ENCODE data around the gene FGF5.

Gene FGF5

DNA sequence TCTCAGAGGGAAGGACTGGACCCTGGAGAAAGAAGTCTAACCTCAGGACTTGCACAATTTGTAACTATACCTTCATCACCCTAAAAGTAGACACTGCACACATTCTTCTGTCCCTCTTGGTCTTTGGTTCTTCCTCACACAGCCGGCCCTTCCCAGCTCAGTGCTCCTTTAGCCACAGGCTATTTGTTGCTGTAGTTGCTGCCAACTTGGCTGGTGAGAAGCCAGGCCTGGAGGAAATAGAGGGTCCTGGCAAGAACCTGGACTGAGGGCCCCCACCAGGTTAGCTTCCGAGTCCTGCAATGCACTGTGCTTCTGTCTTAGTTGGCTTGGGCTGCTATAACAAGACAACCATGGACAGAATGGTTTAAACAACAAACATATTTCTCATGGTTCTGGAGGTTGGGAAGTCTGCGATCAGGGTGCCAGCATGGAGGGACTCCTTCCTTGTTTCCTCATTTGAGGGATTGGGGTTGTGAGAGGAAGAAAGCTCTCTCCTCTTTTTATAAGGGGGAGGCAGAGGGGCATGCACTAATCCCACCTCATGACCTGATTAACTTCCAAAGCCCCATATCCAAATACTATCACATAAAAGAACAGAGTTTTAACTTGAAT lies 4.4 kb upstream of the FGF5 start:
- no peak overlapping the region for H3K4me3 ChIP-seq (ENCODE audit: low read length)
- no peak for TF ChIP-seq CTCF (IDR thresholded peaks at IDR 0.05; ENCODE audit: insufficient read depth, low read depth, low read length, missing control alignments)
- DNase-seq (ENCODE audit: low read depth), result no peak

GRCh38 chr4:80263541-80264351 lies 2.7 kb upstream of the FGF5 start:
- H3K4me3 ChIP-seq (ENCODE audit: low read length), result no peak overlapping the region
- TF ChIP-seq CTCF (IDR thresholded peaks at IDR 0.05; ENCODE audit: insufficient read depth, low read depth, low read length, missing control alignments), result no peak
- DNase-seq (ENCODE audit: low read depth), result no peak

DNA sequence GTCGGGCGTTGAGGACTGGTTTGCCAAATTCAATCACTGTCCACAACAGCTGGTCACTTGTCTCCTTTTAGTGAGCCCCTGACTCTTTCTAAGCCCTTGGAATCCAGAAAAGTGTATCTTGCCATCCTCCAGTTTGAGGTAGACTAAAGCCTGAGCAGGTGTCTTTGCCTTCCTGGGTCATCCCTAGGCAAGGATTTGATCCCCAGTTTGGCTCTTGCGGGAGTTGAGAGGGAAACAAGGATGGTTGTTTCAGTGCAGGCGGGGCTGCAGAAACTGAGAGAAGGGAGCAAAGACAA lies 2.2 kb upstream of the FGF5 start:
- DNase-seq (ENCODE audit: low read depth), result no peak
- no peak for TF ChIP-seq CTCF (IDR thresholded peaks at IDR 0.05; ENCODE audit: insufficient read depth, low read depth, low read length, missing control alignments)
- H3K4me3 ChIP-seq (ENCODE audit: low read length), result no peak overlapping the region

DNA sequence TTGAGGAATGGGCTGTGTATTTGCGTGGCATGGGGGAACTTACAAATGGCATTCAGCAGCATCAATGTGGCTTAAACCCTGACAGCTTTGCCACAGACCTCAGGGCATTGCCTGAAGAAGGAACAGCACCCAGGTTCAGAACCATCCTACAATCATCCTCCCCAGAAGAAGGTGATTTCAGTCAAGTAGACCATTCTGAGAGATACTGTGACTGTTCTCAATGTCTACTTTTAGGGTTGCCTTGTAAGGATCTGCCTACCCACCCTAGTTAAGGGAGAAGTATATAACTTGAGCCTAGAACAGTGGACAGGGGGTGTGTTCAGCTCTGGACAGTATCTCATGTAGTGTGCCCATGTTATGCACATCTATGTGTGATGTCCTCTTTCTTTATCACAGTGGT lies 1.6 kb upstream of the FGF5 start:
- no peak for DNase-seq (ENCODE audit: low read depth)
- no peak for TF ChIP-seq CTCF (IDR thresholded peaks at IDR 0.05; ENCODE audit: insufficient read depth, low read depth, low read length, missing control alignments)
- no peak overlapping the region for H3K4me3 ChIP-seq (ENCODE audit: low read length)

DNA sequence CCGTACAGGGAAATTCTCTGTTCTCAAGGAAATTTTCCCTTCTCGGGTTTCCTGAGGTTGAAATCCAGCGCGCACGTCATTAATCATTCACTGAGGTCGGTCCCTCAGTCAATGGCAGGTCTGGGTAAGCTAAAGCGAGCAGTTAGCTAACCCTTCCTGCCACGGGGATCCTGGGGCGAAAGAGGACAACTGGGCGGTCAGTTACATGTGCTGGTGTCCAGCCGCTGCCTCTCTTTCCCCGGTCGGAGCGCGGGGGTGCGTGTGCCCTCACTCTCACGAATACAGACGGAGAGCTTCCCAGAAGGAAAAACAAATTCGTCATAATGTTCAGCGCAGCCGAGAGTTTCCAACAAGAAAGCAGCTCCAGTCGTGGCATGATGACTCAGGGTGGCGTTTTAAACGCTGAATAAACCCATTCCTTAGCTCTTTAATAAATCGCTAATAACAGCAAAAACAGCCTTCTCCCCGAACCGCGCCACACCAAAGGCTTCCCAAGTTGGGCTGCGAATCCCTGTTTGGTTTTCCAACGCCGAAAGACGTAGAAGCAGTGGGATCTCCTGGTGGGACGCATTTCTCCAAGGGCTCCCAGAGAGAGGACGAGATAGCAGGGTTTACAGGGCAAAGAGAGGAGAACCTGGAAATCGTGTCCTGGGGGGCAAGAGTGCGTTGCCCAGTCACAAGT lies 752 bp upstream of the FGF5 start:
- TF ChIP-seq CTCF (IDR thresholded peaks at IDR 0.05; ENCODE audit: insufficient read depth, low read depth, low read length, missing control alignments), result no peak
- peak; percentile 84 for DNase-seq (ENCODE audit: low read depth)
- peak overlapping the region; percentile 78 for H3K4me3 ChIP-seq (ENCODE audit: low read length)

GRCh38 chr4:80266902-80267380 lies 477 bp downstream of the FGF5 start:
- no peak for TF ChIP-seq CTCF (IDR thresholded peaks at IDR 0.05; ENCODE audit: insufficient read depth, low read depth, low read length, missing control alignments)
- peak; percentile 48 for DNase-seq (ENCODE audit: low read depth)
- peak overlapping the region; percentile 78 for H3K4me3 ChIP-seq (ENCODE audit: low read length)
